HFFc6 (cell line): Measurements from ENCODE around the gene STARD3NL. TPM values are rescaled to one million over a fixed set of nuclear protein-coding genes. Genes with fewer than 3 reads are reported as not detected.
A peak's percentile ranks its signal among the peaks of the same experiment; 100 is the strongest.
"Not testable (repeated sequence)": the region's sequence is repeated elsewhere in the genome, so short reads cannot be mapped to it uniquely, and the experiment has no call there.

Experiments
- DNase-seq: peaks from one replicate; pipeline ENCODE4 v3.0.0-alpha.2; 2018
- H3K27ac Mint-ChIP-seq: 2 replicates; pipeline ENCODE4 v1.8.0; 2020; ENCODE audit warnings: mild to moderate bottlenecking, mixed read lengths
- H3K27me3 Mint-ChIP-seq: 2 replicates; pipeline ENCODE4 v1.8.0; 2021; ENCODE audit warnings: mild to moderate bottlenecking, moderate library complexity, mixed read lengths; ENCODE audit not compliant: insufficient read depth
- H3K36me3 Mint-ChIP-seq: 2 replicates; pipeline ENCODE4 v1.8.0; 2021; ENCODE audit warnings: low read depth, mixed read lengths
- H3K4me1 Mint-ChIP-seq: 2 replicates; pipeline ENCODE4 v1.8.0; 2020; ENCODE audit warnings: low read depth, mixed read lengths
- H3K4me3 Mint-ChIP-seq: 2 replicates; pipeline ENCODE4 v1.8.0; 2020; ENCODE audit warnings: mild to moderate bottlenecking, moderate library complexity, mixed read lengths
- H3K9me3 Mint-ChIP-seq: 2 replicates; pipeline ENCODE4 v1.8.0; 2020; ENCODE audit warnings: mild to moderate bottlenecking, mixed read lengths
- total RNA-seq, 6 experiments: library from RNA; stranded (reverse); fragmentation: NEBNext Ultra II Directional; extraction: Animal tissue kit (Norgen Biotek cat#: 25700); gene quantifications; 2 replicates in 1 of 6; 3 replicates in 5 of 6; pipeline ENCODE4 v1.2.3, GENCODE V29; 2021
- TF ChIP-seq, protein P1 (sequence below): fragments of 200-600 bp; sonication (generic); IDR thresholded peaks from 2 replicates; pipeline ENCODE4 v1.5.0; 2021; ENCODE audit warnings: antibody characterized with exemption, mild to moderate bottlenecking

Gene STARD3NL
- total RNA-seq, 6 experiments from 2014 or later, result 44.5 to 53.2 (median 49.7) TPM

- no peak for DNase-seq
- Mint-ChIP-seq H3K4me3 (no peak overlapping the region), H3K36me3 (no peaks in the 10 kb centered on the region), H3K9me3 (no peaks in the 10 kb centered on the region), H3K4me1 (no peaks in the 10 kb centered on the region), H3K27ac (no peak overlapping the region), H3K27me3 (peaks cover 9% of the 10 kb centered on the region)
- TF ChIP-seq, protein P1, sequence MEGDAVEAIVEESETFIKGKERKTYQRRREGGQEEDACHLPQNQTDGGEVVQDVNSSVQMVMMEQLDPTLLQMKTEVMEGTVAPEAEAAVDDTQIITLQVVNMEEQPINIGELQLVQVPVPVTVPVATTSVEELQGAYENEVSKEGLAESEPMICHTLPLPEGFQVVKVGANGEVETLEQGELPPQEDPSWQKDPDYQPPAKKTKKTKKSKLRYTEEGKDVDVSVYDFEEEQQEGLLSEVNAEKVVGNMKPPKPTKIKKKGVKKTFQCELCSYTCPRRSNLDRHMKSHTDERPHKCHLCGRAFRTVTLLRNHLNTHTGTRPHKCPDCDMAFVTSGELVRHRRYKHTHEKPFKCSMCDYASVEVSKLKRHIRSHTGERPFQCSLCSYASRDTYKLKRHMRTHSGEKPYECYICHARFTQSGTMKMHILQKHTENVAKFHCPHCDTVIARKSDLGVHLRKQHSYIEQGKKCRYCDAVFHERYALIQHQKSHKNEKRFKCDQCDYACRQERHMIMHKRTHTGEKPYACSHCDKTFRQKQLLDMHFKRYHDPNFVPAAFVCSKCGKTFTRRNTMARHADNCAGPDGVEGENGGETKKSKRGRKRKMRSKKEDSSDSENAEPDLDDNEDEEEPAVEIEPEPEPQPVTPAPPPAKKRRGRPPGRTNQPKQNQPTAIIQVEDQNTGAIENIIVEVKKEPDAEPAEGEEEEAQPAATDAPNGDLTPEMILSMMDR, result no peak
Observed at GRCh38 chr7:38162036-38162435, 16.0 kb upstream of the STARD3NL start.

GRCh38 chr7:38163671-38164070 is 14.4 kb upstream of the STARD3NL start:
- Mint-ChIP-seq H3K27me3 (peaks cover 12% of the 10 kb centered on the region), H3K4me1 (no peaks in the 10 kb centered on the region), H3K27ac (no peak overlapping the region), H3K36me3 (no peaks in the 10 kb centered on the region), H3K4me3 (no peak overlapping the region), H3K9me3 (no peaks in the 10 kb centered on the region)
- TF ChIP-seq, protein P1, result no peak
- DNase-seq, result no peak

DNA sequence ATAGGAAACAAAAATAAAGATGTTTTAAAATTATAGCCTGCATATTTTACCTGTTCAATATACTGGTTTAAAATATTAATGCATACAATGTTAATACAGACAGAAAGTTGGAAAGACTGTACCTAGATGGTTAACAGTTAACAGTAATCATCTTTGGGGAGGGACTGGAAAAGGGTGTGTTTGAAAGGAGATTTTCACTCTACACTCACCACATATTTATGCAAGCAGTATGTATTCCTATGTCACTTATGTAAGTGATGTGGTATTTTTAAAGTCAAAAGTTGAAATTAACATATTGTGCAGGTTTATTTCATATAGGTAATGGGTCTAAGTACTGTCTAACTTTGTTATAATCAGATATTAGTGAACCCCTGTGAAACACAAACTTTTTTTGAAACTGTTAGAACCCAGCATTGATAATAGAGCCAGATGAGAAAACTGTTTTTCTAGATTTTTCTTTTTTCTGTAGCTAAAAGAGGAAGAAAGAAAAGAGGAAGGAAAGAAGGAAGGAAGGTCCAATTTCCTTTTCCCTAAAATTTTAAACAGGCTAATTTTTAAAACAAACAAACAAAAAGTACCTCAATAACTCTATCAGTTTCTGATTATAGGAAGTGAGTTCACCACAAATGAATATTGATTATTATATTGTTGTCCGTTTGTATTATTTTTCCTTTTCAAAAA is 9.0 kb upstream of the STARD3NL start:
- Mint-ChIP-seq H3K27ac (no peak overlapping the region), H3K4me1 (peaks cover 14% of the 10 kb centered on the region), H3K9me3 (no peaks in the 10 kb centered on the region), H3K4me3 (no peak overlapping the region), H3K36me3 (no peaks in the 10 kb centered on the region), H3K27me3 (peaks cover 8% of the 10 kb centered on the region)
- TF ChIP-seq, protein P1, result no peak
- no peak for DNase-seq

GRCh38 chr7:38169847-38170246 is 8.2 kb upstream of the STARD3NL start:
- H3K4me1 Mint-ChIP-seq, result peaks cover 14% of the 10 kb centered on the region
- DNase-seq, result peak; percentile 45
- TF ChIP-seq, protein P1, result no peak
- H3K27me3 Mint-ChIP-seq, result peaks cover 7% of the 10 kb centered on the region
- H3K4me3 Mint-ChIP-seq, result no peak overlapping the region
- H3K36me3 Mint-ChIP-seq, result no peaks in the 10 kb centered on the region
- no peaks in the 10 kb centered on the region for H3K9me3 Mint-ChIP-seq
- no peak overlapping the region for H3K27ac Mint-ChIP-seq

- no peaks in the 10 kb centered on the region for H3K36me3 Mint-ChIP-seq
- no peaks in the 10 kb centered on the region for H3K9me3 Mint-ChIP-seq
- TF ChIP-seq, protein P1, result no peak
- no peak overlapping the region for H3K4me3 Mint-ChIP-seq
- H3K27ac Mint-ChIP-seq, result no peak overlapping the region
- H3K27me3 Mint-ChIP-seq, result peaks cover 7% of the 10 kb centered on the region
- no peak for DNase-seq
- peaks cover 14% of the 10 kb centered on the region for H3K4me1 Mint-ChIP-seq
Observed at GRCh38 chr7:38171623-38172391, 6.2 kb upstream of the STARD3NL start.

DNA sequence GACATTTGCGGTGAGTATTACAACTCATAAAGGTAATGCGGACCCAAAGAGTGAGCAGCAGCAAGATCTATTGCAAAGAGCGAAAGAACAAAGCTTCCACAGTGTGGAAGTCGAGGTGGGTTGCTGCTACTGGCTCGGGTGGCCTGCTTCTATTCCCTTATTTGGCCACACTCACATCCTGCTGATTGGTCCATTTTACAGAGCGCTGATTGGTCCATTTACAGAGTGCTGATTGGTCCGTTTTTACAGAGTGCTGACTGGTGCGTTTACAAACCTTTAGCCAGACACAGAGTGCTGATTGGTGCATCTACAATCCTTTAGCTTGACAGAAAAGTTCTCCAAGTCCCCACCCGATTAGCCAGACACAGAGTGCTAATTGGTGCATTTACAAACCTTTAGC is 2.5 kb upstream of the STARD3NL start:
- not testable (repeated sequence) for H3K4me3 Mint-ChIP-seq, H3K27me3 Mint-ChIP-seq, DNase-seq, H3K36me3 Mint-ChIP-seq, H3K27ac Mint-ChIP-seq, H3K9me3 Mint-ChIP-seq
- peaks cover 25% of the 10 kb centered on the region for H3K4me1 Mint-ChIP-seq
